Smooth muscle cell (in vitro differentiated cells): ENCODE results near the gene PMPCB. TPM values are rescaled to one million over a fixed set of nuclear protein-coding genes. Genes with fewer than 3 reads are reported as not detected.

Source experiments
- DNase-seq: peaks from one replicate; lab custom pipeline; 2025; ENCODE audit not compliant: unreplicated experiment; lab: John Stamatoyannopoulos, UW
- H2AFZ ChIP-seq: fragments of 200-600 bp; sonication (generic); 2 replicates; pipeline ENCODE4 v1.6.0; 2016; ENCODE audit warnings: antibody characterized with exemption, low read depth, mild to moderate bottlenecking
- H3F3A ChIP-seq: fragments of 200-600 bp; sonication (generic); 2 replicates; pipeline ENCODE4 v1.6.0; 2017; ENCODE audit warnings: antibody characterized with exemption, low read depth
- H3K27ac ChIP-seq: fragments of 200-600 bp; sonication (generic); 2 replicates; pipeline ENCODE4 v1.5.1; 2016; ENCODE audit warnings: low read depth, mild to moderate bottlenecking
- H3K27me3 ChIP-seq: fragments of 200-600 bp; sonication (generic); 2 replicates; pipeline ENCODE4 v1.6.1; 2016; ENCODE audit warnings: low read depth, mild to moderate bottlenecking
- H3K36me3 ChIP-seq: fragments of 200-600 bp; sonication (generic); 2 replicates; pipeline ENCODE4 v1.5.1; 2016; ENCODE audit warnings: low read depth
- H3K4me1 ChIP-seq: fragments of 200-600 bp; sonication (generic); 2 replicates; pipeline ENCODE4 v1.5.1; 2016; ENCODE audit warnings: low read depth
- H3K4me2 ChIP-seq: fragments of 200-600 bp; sonication (generic); 2 replicates; pipeline ENCODE4 v1.6.0; 2016; ENCODE audit warnings: mild to moderate bottlenecking
- H3K4me3 ChIP-seq: fragments of 200-600 bp; sonication (generic); 2 replicates; pipeline ENCODE4 v1.5.1; 2016; ENCODE audit warnings: mild to moderate bottlenecking
- H3K79me2 ChIP-seq: fragments of 200-600 bp; sonication (generic); 2 replicates; pipeline ENCODE4 v1.6.0; 2016; ENCODE audit warnings: low read depth, mild to moderate bottlenecking
- H3K9ac ChIP-seq: fragments of 200-600 bp; sonication (generic); 2 replicates; pipeline ENCODE4 v1.6.0; 2016; ENCODE audit warnings: low read depth
- H3K9me3 ChIP-seq: fragments of 200-600 bp; sonication (generic); replicated peaks from 2 replicates; pipeline ENCODE4 v1.5.1; 2016; ENCODE audit warnings: low read depth
- H4K20me1 ChIP-seq: fragments of 200-600 bp; sonication (generic); 2 replicates; pipeline ENCODE4 v1.6.0; 2016; ENCODE audit warnings: low read depth
- WGBS: methylation state at CpG from one replicate; pipeline ENCODE4 v1.1.7; 2016; ENCODE audit warnings: low lambda C conversion rate; 5-methylcytosine and 5-hydroxymethylcytosine counted together
- polyA plus RNA-seq: library from polyadenylated mRNA; unstranded; fragments of >200 nt; fragmentation: Nextera tagmentation; extraction: Ambion mirVana; gene quantifications from 2 replicates; pipeline ENCODE4 v1.2.1, GENCODE V29; 2016
- total RNA-seq: library from RNA; depleted of rRNA; stranded (reverse); fragments of >200 nt; gene quantifications from 2 replicates; pipeline ENCODE4 v1.2.3, GENCODE V29; 2014
- TF ChIP-seq, protein P1 (sequence below): fragments of 200-600 bp; sonication (generic); IDR thresholded peaks from 2 replicates; pipeline ENCODE4 v1.5.1; 2017; ENCODE audit warnings: borderline replicate concordance, mild to moderate bottlenecking, antibody characterized with exemption; ENCODE audit not compliant: insufficient read depth, poor library complexity, severe bottlenecking

Gene PMPCB
- total and polyA plus RNA-seq, 2 experiments from 2014 or later = 42.9 to 53.2 TPM

DNA sequence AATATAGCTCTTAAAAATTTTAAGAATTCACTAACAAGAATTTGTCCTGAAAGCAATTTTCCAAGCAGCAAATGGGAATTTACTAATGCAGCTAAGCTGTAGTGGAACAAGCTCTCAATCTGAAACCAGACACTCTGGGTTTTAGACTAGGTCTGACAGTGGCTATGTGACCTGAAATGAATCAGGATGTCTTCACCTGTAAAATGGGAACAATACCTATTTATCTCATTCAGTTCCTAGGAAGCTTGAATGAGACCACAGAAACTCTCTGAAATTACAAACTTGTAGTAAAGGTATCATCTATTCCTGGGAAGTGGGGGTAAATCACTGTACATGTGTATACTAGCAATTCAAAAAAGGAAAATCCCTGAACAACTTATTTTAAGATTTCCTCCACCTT, 46.1 kb downstream of the PMPCB start:
- no peaks in the 10 kb centered on the region for H3F3A ChIP-seq
- TF ChIP-seq, protein P1, sequence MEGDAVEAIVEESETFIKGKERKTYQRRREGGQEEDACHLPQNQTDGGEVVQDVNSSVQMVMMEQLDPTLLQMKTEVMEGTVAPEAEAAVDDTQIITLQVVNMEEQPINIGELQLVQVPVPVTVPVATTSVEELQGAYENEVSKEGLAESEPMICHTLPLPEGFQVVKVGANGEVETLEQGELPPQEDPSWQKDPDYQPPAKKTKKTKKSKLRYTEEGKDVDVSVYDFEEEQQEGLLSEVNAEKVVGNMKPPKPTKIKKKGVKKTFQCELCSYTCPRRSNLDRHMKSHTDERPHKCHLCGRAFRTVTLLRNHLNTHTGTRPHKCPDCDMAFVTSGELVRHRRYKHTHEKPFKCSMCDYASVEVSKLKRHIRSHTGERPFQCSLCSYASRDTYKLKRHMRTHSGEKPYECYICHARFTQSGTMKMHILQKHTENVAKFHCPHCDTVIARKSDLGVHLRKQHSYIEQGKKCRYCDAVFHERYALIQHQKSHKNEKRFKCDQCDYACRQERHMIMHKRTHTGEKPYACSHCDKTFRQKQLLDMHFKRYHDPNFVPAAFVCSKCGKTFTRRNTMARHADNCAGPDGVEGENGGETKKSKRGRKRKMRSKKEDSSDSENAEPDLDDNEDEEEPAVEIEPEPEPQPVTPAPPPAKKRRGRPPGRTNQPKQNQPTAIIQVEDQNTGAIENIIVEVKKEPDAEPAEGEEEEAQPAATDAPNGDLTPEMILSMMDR = no peak
- peak overlapping the region; percentile 93 for H3K4me3 ChIP-seq
- H3K27ac ChIP-seq = peak overlapping the region; percentile 79
- peak overlapping the region; percentile 94 for H3K9ac ChIP-seq
- no peak overlapping the region for H2AFZ ChIP-seq
- no peak for DNase-seq
- H3K9me3 ChIP-seq = no peaks in the 10 kb centered on the region
- peaks cover 21% of the 10 kb centered on the region for H3K4me1 ChIP-seq
- peaks cover 6% of the 10 kb centered on the region for H4K20me1 ChIP-seq
- H3K79me2 ChIP-seq = peaks cover 79% of the 10 kb centered on the region
- H3K36me3 ChIP-seq = peaks cover 9% of the 10 kb centered on the region
- no peaks in the 10 kb centered on the region for H3K27me3 ChIP-seq
- H3K4me2 ChIP-seq = peak overlapping the region; percentile 92

DNA sequence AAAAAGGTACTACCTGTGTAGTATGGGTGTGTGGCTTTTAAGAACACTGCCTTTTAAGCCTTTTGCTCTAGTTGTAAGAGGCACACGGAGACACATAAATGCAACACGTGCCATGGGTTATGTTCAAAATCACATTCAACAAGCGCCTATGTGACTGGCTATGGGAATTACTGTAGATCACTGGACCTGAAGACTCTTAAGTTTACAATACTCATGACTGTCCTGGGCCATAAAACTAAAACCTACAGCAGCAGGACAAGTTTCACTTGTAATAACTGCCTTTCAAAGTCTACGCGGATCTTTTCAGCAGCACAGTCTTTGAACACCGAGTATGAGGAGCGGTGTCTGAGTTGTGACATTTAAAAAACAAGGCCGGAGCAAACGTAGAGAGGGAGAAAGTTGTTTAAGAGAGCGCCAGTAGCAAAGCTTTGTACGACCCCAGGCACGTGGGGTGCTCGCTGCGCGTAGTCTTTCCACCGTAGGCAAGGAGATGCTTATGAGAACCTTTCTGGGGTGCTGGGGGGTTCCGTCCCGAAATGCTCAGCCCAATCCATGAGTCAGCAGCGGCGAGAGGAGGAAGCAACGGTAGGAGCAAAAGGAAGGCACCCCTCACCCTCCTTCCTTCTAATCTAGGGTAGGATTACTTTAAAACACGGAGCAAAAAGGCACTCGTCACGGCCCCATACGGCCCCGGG, 46.7 kb downstream of the PMPCB start:
- WGBS = 2% methylated on average over 26 of the region's 26 CpGs
- H3K4me2 ChIP-seq = peak overlapping the region; percentile 92
- DNase-seq = peak; percentile 16
- peaks cover 79% of the 10 kb centered on the region for H3K79me2 ChIP-seq
- no peaks in the 10 kb centered on the region for H3K9me3 ChIP-seq
- TF ChIP-seq, protein P1 = no peak
- peak overlapping the region; percentile 100 for H2AFZ ChIP-seq
- peaks cover 12% of the 10 kb centered on the region for H4K20me1 ChIP-seq
- peaks cover 9% of the 10 kb centered on the region for H3K36me3 ChIP-seq
- H3K27me3 ChIP-seq = no peaks in the 10 kb centered on the region
- H3F3A ChIP-seq = no peaks in the 10 kb centered on the region
- peak overlapping the region; percentile 93 for H3K4me3 ChIP-seq
- H3K27ac ChIP-seq = peak overlapping the region; percentile 79
- peaks cover 27% of the 10 kb centered on the region for H3K4me1 ChIP-seq
- peak overlapping the region; percentile 94 for H3K9ac ChIP-seq

- Histone ChIP-seq H3K9ac (peak within 1 kb of the TSS; percentile 94), H3K4me1 (peaks cover 31% of the 10 kb centered on the region), H3K36me3 (peaks cover 9% of the 10 kb centered on the region), H4K20me1 (peaks cover 15% of the 10 kb centered on the region), H3K9me3 (no peaks in the 10 kb centered on the region), H3K79me2 (peaks cover 79% of the 10 kb centered on the region), H3K27me3 (no peaks in the 10 kb centered on the region), H3K27ac (peak within 1 kb of the TSS; percentile 79), H2AFZ (peak within 1 kb of the TSS; percentile 100), H3K4me2 (peak within 1 kb of the TSS; percentile 92), H3K4me3 (peak within 1 kb of the TSS; percentile 93), H3F3A (no peaks in the 10 kb centered on the region)
- WGBS = 13% methylated on average over 40 of the region's 43 CpGs
- TF ChIP-seq, protein P1 = no peak
- peak; percentile 31 for DNase-seq
Measured at GRCh38 chr7:103344453-103345149, 47.4 kb downstream of the PMPCB start, which contains the start of gene DNAJC2. Gene DNAJC2, minus strand, starts transcription at chr7:103344767. Its CDS starts 145 bp downstream, at chr7:103344622.
